Esophagus mucosa (tissue), 1 donor: ENCODE data around the gene IPO9. TPM values are rescaled to one million over a fixed set of nuclear protein-coding genes. Genes with fewer than 3 reads are reported as not detected.
A peak's percentile ranks its signal among the peaks of the same experiment; 100 is the strongest.

Source experiments
- ATAC-seq: fragments of 200-7000 bp; cut with Tn5 transposase; one replicate; pipeline ENCODE4 v1.9.1; 2020
- total RNA-seq: library from RNA; stranded (reverse); gene quantifications from one replicate; pipeline ENCODE4 v1.2.4, GENCODE V29; 2023
- donor health status: DM: yes; HTN: yes; CAD: no.

The IPO9 gene
- 26.9 TPM for total RNA-seq

GRCh38 chr1:201828820-201829774 lies at the start of gene IPO9:
Gene IPO9, plus strand, starts transcription at chr1:201829157. Its CDS starts 53 bp downstream, at chr1:201829210.
- peak; percentile 97 for ATAC-seq

DNA sequence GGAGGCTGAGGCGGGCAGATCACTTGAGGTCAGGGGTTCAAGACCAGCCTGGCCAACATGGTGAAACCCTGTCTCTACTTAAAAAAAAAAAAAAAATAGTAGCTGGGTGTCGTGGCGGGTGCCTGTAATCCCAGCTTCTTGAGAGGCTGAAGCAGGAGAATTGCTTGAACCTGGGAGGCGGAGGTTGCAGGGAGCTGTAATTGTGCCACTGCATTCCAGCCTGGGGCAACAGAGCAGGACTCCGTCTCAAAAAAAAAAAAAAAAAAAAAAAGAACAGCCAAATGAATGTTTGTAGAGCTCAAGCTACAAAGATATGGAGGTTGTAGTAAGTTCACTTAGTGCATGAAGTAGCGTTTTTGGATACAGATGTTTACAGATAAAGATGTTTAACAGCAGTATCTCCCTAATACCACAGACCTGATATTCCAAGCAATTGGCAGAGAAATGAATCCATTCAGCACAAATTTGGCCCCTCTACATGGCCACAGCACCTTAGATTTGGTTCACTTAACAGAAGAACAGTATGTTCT lies 49.5 kb upstream of the IPO9 start:
- ATAC-seq = no peak

DNA sequence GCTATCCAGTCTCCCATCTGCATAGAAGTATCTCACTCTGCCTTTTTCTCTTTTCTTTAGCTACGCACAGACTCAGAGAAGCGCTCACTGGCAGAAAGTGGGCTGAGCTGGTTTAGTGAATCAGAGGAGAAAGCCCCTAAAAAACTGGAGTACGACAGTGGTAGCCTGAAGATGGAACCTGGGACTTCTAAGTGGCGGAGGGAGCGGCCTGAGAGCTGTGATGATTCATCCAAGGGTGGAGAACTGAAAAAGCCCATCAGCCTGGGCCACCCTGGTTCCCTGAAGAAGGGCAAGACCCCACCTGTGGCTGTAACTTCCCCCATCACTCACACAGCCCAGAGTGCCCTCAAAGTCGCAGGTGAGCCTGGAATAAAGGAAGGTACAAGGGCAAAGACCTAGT lies 48.0 kb upstream of the IPO9 start:
- ATAC-seq = no peak

GRCh38 chr1:201781437-201781836 lies 47.5 kb upstream of the IPO9 start:
- no peak for ATAC-seq

DNA sequence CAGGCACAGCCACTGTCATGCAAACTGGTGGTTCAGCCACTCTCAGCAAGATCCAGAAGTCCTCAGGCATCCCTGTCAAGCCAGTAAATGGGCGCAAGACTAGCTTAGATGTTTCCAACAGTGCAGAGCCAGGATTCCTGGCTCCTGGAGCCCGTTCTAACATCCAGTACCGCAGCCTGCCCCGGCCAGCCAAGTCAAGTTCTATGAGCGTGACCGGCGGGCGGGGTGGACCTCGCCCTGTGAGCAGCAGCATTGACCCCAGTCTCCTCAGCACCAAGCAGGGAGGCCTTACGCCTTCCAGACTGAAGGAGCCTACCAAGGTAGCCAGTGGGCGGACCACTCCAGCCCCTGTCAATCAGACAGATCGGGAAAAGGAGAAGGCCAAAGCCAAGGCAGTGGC lies 46.6 kb upstream of the IPO9 start:
- no peak for ATAC-seq

DNA sequence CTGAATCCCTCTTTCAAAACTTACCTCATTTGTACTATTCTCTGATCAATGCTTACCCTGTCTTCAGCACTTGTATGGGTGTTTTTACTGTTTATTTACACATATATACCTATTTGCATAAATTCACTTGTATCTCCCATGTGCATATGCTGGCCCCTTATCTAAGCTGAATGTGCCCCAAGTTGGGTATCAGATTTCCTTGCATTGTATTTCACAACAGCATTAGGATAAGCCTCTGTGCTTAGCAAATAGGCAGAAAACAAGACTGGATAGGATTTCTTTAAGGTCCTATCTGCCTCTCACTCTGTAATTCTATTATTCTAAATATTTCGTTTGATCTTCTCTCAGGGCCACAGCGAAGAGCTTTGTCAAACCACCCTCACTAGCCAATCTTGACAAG lies 45.9 kb upstream of the IPO9 start:
- no peak for ATAC-seq

DNA sequence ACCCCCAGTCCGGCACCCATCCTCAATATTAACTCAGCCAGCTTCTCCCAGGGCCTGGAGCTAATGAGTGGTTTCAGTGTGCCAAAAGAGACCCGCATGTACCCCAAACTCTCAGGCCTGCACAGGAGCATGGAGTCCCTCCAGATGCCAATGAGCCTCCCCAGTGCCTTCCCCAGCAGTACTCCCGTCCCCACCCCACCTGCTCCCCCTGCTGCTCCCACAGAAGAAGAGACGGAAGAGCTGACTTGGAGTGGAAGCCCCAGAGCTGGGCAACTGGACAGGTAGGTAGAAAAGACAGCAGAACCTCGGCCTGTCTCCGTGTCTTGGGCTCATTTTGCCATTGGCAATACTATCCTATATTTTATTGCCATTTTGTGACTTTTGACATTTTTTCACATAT lies 45.4 kb upstream of the IPO9 start:
- no peak for ATAC-seq

DNA sequence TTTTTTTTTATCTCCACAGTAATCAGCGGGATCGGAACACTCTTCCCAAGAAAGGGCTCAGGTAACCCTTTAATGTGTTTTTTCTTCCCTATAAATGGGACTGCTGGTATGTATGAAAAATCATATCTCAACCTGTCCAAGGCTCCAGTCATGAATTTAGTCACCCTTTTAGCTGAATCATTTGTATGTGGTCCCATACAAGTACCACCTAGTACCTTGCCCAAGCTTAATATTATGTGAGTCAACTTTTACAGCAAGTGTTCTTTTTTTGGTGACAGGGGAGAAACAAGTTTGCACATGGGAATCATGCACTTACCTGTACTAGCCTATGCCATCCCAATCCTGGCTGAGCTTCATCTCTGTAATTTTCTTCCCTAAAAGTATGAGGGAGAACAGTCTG lies 43.7 kb upstream of the IPO9 start:
- ATAC-seq = peak; percentile 83

DNA sequence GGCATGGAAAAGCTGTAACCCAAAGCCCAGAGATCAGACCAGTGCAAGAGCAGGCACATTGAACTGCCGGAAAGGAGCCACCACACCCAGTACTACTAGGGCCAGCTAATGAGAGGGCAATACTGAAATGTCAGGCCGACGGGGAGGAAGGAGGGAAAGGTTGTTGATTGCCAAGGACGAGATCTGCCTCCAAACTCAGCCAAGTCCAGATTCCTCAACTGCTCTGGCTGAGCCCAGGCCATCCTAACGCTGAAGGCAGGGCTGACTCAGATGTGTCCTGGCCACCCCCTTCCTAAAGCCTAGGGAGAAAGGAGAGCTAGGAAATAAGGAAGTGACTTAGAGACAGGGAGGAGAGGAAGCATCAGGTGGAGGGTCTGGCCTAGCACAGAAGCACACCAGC lies 42.1 kb upstream of the IPO9 start:
- peak; percentile 53 for ATAC-seq

GRCh38 chr1:201788296-201788695 lies 40.7 kb upstream of the IPO9 start:
- no peak for ATAC-seq

DNA sequence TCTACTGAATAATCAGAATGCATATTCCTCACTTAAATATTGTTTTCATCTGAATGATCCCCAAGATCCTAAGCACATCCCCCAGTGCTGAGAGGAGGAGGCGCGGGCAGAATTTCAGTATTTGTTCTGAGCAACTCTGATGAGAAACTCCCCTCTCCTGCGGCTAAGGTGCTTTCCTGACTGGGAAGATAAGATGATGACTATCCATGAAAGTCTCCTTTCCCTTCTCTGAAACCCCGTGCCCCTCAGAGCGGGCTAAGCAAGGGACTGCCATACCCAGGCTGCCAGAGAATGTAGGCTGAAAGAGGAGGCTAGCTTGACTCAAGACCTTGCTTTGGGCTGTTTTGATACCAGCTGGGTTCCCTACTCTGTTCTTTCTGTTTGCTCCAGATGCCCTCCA lies 39.7 kb upstream of the IPO9 start:
- no peak for ATAC-seq

GRCh38 chr1:201790261-201790660 lies 38.7 kb upstream of the IPO9 start:
- no peak for ATAC-seq

GRCh38 chr1:201791051-201791778 lies 37.7 kb upstream of the IPO9 start:
- ATAC-seq = no peak

GRCh38 chr1:201791779-201792173 lies 37.2 kb upstream of the IPO9 start:
- ATAC-seq = no peak

GRCh38 chr1:201792534-201793305 lies 36.2 kb upstream of the IPO9 start:
- peak; percentile 89 for ATAC-seq

- no peak for ATAC-seq
Measured at GRCh38 chr1:201793306-201793925, 35.5 kb upstream of the IPO9 start.

GRCh38 chr1:201795066-201795465 lies 33.9 kb upstream of the IPO9 start:
- ATAC-seq = no peak

- ATAC-seq = no peak
Measured at GRCh38 chr1:201800246-201800645, 28.7 kb upstream of the IPO9 start.

DNA sequence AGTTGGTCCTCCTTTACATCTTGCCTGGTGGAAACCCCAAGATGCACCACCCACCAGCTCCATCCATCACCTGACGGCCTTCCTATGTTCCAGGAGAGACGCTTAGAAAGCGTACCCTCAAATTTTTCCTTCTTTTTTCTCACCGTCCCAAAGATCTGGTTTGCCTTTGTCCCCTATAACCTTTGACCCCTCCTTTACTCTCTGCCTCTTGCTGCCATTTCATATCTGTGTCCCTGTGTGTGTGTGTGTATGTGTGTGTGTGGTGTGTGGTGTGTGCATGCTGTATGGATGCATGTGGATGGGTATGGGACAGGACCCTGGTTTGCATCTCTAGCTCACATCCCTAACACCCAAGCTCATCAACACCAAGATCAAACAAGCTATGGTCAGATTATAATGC lies 22.2 kb upstream of the IPO9 start:
- ATAC-seq = no peak

DNA sequence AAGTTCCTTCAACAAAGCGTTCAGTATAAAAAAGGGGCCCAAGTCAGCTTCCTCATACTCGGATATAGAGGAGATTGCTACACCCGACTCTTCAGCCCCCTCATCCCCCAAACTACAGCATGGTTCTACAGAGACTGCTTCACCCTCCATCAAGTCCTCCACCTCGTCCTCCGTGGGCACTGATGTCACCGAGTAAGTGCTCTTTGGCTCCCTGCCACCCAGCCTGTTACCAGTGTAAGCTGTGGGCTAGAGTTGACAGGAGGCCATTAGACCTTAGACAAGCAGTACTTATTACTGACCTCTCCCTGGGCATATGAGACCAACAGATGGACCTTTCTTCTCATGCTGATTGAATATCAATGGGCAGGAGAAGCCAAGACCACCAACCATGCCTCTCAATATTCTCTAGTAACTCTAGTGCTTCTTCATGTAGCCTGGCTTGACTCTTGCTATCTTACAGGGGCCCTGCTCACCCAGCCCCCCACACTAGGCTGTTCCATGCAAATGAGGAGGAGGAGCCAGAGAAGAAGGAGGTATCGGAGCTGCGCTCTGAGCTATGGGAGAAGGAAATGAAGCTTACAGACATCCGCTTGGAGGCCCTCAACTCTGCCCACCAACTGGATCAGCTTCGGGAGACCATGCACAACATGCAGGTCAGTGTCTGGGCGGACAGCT lies 20.9 kb upstream of the IPO9 start:
- ATAC-seq = no peak

- ATAC-seq = no peak
Measured at GRCh38 chr1:201808633-201808990, 20.3 kb upstream of the IPO9 start.

GRCh38 chr1:201809876-201810275 lies 19.1 kb upstream of the IPO9 start:
- ATAC-seq = no peak
